OCI-LY1 (cell line): ENCODE results near the gene NUP98.

Experiments used
- EZH2 ChIP-seq: fragments of 200-600 bp; sonication (generic), shearing (Covaris generic); IDR thresholded peaks from 2 replicates; pipeline ENCODE4 v1.8.0; 2017; ENCODE audit warnings: borderline replicate concordance, mixed run types, mild to moderate bottlenecking, antibody characterized with exemption, low read length, moderate library complexity, mixed read lengths
- TF ChIP-seq, protein P1 (sequence below): fragments of 200-600 bp; sonication (generic), shearing (Covaris generic); IDR thresholded peaks from 2 replicates; pipeline ENCODE4 v1.5.1; 2017; ENCODE audit warnings: mild to moderate bottlenecking, antibody characterized with exemption, low read length, moderate library complexity, mixed read lengths

DNA sequence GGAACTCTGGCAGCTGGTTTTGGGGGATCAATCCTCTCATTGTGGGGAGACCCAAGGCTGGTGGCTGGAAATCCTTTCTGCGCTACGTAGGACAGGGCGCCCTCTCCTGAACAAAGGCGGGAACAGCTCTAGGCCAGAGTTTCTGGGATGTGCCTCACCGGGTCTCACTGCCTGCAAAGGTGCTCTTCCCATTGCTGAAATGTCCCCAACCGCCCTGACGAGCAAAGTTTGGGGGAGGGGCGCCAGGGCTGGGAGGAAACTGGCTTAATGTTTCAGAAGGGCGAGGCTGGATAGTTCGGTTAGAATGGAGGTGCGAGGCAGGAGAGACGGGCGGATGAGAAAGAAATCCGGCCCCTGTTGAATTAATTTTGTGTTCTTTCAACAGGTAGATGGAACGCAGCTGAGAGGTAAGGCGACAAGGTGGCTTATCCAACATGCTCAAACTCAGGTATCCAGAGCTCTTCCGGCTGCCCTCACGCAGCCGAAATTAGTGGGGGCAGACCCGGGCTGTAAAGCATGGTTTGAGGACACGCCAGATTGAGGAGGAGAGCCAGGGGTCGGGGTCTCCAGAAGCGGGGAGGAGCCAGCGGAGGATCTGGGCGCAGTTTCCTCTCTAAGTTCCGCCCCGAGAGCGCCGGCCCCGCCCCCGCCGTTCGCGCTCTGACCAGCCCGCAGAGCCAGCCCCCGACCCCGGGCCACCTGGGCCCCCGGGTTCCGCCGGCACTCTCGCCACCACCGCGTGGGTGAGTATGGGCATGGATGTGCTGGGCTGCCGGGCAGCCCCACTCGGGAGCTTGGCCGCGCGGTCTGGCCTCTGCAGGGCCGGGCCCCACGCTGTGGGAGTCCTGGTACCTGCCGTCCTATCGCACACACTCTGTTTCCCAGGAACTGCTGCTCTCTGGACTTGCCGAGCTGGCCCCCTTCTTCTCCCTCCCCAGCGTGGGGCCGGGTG, 10.8 kb upstream of the NUP98 start, which contains the start of gene PGAP2:
- TF ChIP-seq EZH2 = no peak
- TF ChIP-seq, protein P1, sequence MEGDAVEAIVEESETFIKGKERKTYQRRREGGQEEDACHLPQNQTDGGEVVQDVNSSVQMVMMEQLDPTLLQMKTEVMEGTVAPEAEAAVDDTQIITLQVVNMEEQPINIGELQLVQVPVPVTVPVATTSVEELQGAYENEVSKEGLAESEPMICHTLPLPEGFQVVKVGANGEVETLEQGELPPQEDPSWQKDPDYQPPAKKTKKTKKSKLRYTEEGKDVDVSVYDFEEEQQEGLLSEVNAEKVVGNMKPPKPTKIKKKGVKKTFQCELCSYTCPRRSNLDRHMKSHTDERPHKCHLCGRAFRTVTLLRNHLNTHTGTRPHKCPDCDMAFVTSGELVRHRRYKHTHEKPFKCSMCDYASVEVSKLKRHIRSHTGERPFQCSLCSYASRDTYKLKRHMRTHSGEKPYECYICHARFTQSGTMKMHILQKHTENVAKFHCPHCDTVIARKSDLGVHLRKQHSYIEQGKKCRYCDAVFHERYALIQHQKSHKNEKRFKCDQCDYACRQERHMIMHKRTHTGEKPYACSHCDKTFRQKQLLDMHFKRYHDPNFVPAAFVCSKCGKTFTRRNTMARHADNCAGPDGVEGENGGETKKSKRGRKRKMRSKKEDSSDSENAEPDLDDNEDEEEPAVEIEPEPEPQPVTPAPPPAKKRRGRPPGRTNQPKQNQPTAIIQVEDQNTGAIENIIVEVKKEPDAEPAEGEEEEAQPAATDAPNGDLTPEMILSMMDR = peak; percentile 70
